Karpas-422 (cell line): ENCODE measurements around the gene SRMS. TPM values are rescaled to one million over a fixed set of nuclear protein-coding genes. Genes with fewer than 3 reads are reported as not detected.

ENCODE experiments used
- DNase-seq: peaks from one replicate; pipeline ENCODE4 v3.0.0-alpha.2; 2015
- H2AFZ ChIP-seq: fragments of 200-600 bp; sonication (generic); 2 replicates; pipeline ENCODE4 v1.6.1; 2014; ENCODE audit warnings: antibody characterized with exemption, low read length, mixed read lengths
- H3K27ac ChIP-seq: fragments of 200-600 bp; sonication (generic); 2 replicates; pipeline ENCODE4 v1.5.1; 2014; ENCODE audit warnings: mild to moderate bottlenecking, low read length, moderate library complexity
- H3K27me3 ChIP-seq: fragments of 200-600 bp; sonication (generic); 2 replicates; pipeline ENCODE4 v1.6.1; 2014; ENCODE audit warnings: low read length, mixed read lengths
- H3K36me3 ChIP-seq: fragments of 200-600 bp; sonication (generic); 2 replicates; pipeline ENCODE4 v1.6.1; 2014; ENCODE audit warnings: low read length, mixed read lengths; ENCODE audit not compliant: insufficient read depth
- H3K4me1 ChIP-seq: fragments of 200-600 bp; sonication (generic); 2 replicates; pipeline ENCODE4 v1.6.1; 2014; ENCODE audit warnings: mild to moderate bottlenecking, low read length, mixed read lengths
- H3K4me2 ChIP-seq: fragments of 200-600 bp; sonication (generic); 2 replicates; pipeline ENCODE4 v1.6.1; 2014; ENCODE audit warnings: low read length, low read depth, mild to moderate bottlenecking; ENCODE audit not compliant: poor library complexity, severe bottlenecking
- H3K4me3 ChIP-seq: fragments of 200-600 bp; sonication (generic); 2 replicates; pipeline ENCODE4 v1.5.1; 2014; ENCODE audit warnings: mild to moderate bottlenecking, antibody characterized with exemption, low read length, mixed read lengths
- H3K79me2 ChIP-seq: fragments of 200-600 bp; sonication (generic); 2 replicates; pipeline ENCODE4 v1.6.1; 2014; ENCODE audit warnings: mild to moderate bottlenecking, low read length, mixed read lengths
- H3K9ac ChIP-seq: fragments of 200-600 bp; sonication (generic); 2 replicates; pipeline ENCODE4 v1.6.0; 2014; ENCODE audit warnings: low read length
- H3K9me2 ChIP-seq: fragments of 200-600 bp; sonication (generic), shearing (Covaris generic); replicated peaks from 2 replicates; pipeline ENCODE4 v1.6.0; 2014; ENCODE audit warnings: mild to moderate bottlenecking, low read length, moderate library complexity; ENCODE audit not compliant: insufficient read depth
- H3K9me3 ChIP-seq: fragments of 300-700, 200-600 bp; sonication (generic); 2 replicates; pipeline ENCODE4 v1.6.1; 2014; ENCODE audit warnings: low read length, mixed read lengths
- H4K20me1 ChIP-seq: fragments of 200-600 bp; sonication (generic); 2 replicates; pipeline ENCODE4 v1.6.1; 2014; ENCODE audit warnings: mild to moderate bottlenecking, antibody characterized with exemption, low read length, low read depth; ENCODE audit not compliant: insufficient read depth
- total RNA-seq: library from RNA; depleted of rRNA; stranded (reverse); fragments of >200 nt; shearing (Covaris generic); gene quantifications from 2 replicates; pipeline ENCODE4 v1.2.3, GENCODE V29; 2014; ENCODE audit warnings: low replicate concordance; rRNA removed

Gene SRMS
- total RNA-seq, 1 experiment from 2014 or later = not detected

DNA sequence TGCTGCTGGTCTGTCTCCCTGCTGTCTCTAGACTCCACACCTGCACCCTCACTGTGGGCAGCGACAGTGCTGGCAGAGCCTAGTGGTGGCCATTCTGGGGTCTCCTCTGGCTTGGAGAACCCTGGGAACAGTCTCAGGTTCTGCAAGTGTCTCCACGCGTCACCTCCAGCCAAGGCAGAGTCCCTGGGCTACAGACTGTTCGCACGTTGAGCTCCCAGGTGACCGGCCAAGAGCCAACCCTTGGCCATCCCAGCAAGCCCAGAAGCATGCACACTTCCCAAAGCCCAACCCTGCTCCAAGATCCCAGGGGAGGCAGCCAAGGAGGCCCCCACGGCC lies 53.5 kb downstream of the SRMS start:
- DNase-seq = no peak
- H2AFZ ChIP-seq = no peak overlapping the region
- no peaks in the 10 kb centered on the region for H3K36me3 ChIP-seq
- no peak overlapping the region for H3K9ac ChIP-seq
- no peak overlapping the region for H3K4me3 ChIP-seq
- no peaks in the 10 kb centered on the region for H3K9me2 ChIP-seq
- H3K27ac ChIP-seq = no peak overlapping the region
- H3K4me2 ChIP-seq = no peak overlapping the region
- H3K9me3 ChIP-seq = no peaks in the 10 kb centered on the region
- no peaks in the 10 kb centered on the region for H3K27me3 ChIP-seq
- H3K79me2 ChIP-seq = no peaks in the 10 kb centered on the region
- H3K4me1 ChIP-seq = no peaks in the 10 kb centered on the region
- no peaks in the 10 kb centered on the region; the same call in 1 of the 2 replicates for H4K20me1 ChIP-seq

DNA sequence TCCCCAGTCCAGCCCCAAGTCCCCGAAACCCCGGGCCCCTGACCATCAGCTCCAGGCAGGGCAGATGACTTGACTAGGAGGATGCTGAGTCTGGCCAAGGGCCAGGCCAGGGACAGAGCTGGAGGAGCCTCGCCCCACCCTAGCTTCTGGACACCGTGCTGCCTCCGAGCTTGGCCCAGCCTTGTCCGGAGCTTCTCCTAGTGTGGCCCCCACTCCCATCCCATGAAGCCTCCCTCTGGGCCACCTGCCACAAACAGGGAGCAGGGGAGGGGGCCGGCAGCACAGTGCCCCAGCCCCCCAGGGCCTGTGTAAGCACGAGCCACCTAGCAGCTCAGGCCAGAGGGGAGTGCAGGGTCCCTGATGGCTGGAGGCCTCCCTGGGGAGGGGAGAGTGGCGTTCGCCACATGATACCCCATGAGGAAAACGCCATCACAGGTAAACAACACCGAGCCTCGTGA lies 54.0 kb downstream of the SRMS start:
- Histone ChIP-seq H2AFZ (no peak overlapping the region), H3K4me1 (no peaks in the 10 kb centered on the region), H3K36me3 (no peaks in the 10 kb centered on the region), H3K9me2 (no peaks in the 10 kb centered on the region), H3K9ac (no peak overlapping the region), H3K27me3 (no peaks in the 10 kb centered on the region), H4K20me1 (no peaks in the 10 kb centered on the region; the same call in 1 of the 2 replicates), H3K4me2 (no peak overlapping the region), H3K9me3 (no peaks in the 10 kb centered on the region), H3K27ac (no peak overlapping the region), H3K79me2 (no peaks in the 10 kb centered on the region), H3K4me3 (no peak overlapping the region)
- DNase-seq = no peak

DNA sequence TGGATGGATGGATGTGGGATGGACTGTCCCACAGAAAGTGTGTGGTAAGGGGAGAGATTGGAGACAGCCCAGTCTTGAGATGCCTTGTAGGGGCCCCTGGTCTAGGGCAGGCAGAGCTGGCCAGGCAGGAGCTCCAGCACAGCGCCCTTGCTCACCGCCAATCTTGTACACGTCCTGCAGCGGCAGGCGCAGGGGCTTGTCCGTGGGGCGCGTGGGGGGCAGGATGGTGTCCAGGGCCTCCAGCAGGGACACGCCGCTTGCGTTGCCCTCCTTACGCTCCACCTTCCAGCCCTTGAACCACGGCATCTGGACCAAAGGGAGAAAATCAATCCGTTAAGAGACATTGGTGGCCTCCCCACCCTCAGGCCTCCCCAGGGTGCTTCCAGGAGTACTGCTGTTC lies 54.6 kb downstream of the SRMS start:
- no peak overlapping the region for H3K9ac ChIP-seq
- DNase-seq = no peak
- H3K27ac ChIP-seq = no peak overlapping the region
- H3K36me3 ChIP-seq = no peaks in the 10 kb centered on the region
- H3K4me2 ChIP-seq = no peak overlapping the region
- no peaks in the 10 kb centered on the region; the same call in 1 of the 2 replicates for H4K20me1 ChIP-seq
- H3K9me3 ChIP-seq = no peaks in the 10 kb centered on the region
- H3K4me1 ChIP-seq = no peaks in the 10 kb centered on the region
- H3K9me2 ChIP-seq = no peaks in the 10 kb centered on the region
- no peak overlapping the region for H2AFZ ChIP-seq
- H3K4me3 ChIP-seq = no peak overlapping the region
- no peaks in the 10 kb centered on the region for H3K79me2 ChIP-seq
- no peaks in the 10 kb centered on the region for H3K27me3 ChIP-seq

DNA sequence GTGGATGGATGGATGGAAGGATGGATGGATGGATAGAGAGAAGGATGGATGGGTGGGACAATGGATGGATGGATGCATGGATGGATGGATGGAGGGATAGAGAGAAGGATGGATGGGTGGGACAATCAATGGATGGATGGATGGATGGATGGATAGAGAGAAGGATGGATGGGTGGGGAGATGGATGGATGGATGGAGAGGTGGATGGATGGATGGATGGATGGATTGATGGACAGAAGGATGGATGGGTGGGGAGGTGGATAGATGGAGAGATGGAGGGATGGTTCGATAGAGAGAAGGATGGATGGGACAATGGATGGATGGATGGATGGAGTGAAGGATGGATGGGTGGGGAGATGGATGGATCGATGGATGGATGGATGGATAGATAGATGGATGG lies 55.0 kb downstream of the SRMS start:
- H3K4me1 ChIP-seq = no peaks in the 10 kb centered on the region
- H3K36me3 ChIP-seq = no peaks in the 10 kb centered on the region
- H3K4me2 ChIP-seq = no peak overlapping the region
- H3K9me3 ChIP-seq = no peaks in the 10 kb centered on the region
- no peak overlapping the region for H3K4me3 ChIP-seq
- no peaks in the 10 kb centered on the region for H3K9me2 ChIP-seq
- no peak overlapping the region for H2AFZ ChIP-seq
- H3K27ac ChIP-seq = no peak overlapping the region
- no peak overlapping the region for H3K9ac ChIP-seq
- no peaks in the 10 kb centered on the region; the same call in 1 of the 2 replicates for H4K20me1 ChIP-seq
- no peak for DNase-seq
- no peaks in the 10 kb centered on the region for H3K79me2 ChIP-seq
- no peaks in the 10 kb centered on the region for H3K27me3 ChIP-seq

DNA sequence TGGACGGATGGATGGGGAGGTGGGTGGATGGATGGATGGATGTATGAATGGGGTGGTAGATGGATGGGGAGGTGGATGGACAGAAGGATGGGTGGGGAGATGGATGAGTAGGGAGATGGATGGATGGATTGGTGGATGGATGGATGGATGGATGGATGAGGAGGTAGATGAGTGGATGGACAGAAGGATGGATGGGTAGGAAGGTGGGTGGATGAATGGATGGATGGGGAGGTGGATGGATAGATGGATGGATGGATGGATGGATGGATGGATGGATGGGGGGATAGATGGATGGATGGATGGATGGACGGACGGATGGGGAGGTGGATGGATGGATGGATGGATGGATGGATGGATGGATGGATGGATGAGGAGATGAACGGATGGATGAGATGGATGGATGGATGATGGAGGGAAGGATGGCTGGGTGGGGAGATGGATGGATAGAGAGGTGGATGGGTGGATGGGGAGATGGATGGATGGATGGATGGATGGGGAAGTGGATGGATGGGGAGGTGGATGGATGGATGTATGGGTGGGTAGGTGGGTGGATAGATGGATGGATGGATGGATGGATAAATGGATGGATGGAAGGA lies 55.8 kb downstream of the SRMS start:
- Histone ChIP-seq H3K79me2 (no peaks in the 10 kb centered on the region), H3K9ac (no peak overlapping the region), H3K36me3 (no peaks in the 10 kb centered on the region), H3K27ac (no peak overlapping the region), H2AFZ (no peak overlapping the region), H3K9me3 (no peaks in the 10 kb centered on the region), H4K20me1 (no peaks in the 10 kb centered on the region; the same call in 1 of the 2 replicates), H3K4me2 (no peak overlapping the region), H3K9me2 (no peaks in the 10 kb centered on the region), H3K4me1 (no peaks in the 10 kb centered on the region), H3K27me3 (no peaks in the 10 kb centered on the region), H3K4me3 (no peak overlapping the region)
- no peak for DNase-seq

DNA sequence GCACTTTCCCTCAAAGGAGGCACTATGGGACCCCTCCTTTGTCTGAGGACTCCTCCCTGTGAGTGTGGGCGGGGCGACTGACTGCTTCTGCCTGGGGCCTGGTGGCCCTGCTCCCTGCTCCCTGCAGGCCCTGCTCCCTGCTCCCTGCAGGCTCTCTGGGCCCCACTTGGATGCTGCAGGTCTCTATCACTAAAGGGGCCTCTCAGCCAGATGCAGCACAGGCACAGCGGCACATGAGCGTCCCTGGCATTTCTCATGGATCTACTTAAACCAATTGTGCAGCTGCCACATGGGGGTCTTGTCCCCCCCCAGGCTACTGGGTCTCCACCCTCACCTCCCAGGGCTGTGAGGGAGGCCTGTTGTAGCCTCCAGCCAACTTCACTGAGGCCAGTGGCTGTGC lies 56.5 kb downstream of the SRMS start:
- no peak overlapping the region for H3K9ac ChIP-seq
- H2AFZ ChIP-seq = no peak overlapping the region
- no peaks in the 10 kb centered on the region for H3K9me3 ChIP-seq
- no peak overlapping the region for H3K27ac ChIP-seq
- no peaks in the 10 kb centered on the region for H3K4me1 ChIP-seq
- no peaks in the 10 kb centered on the region for H3K9me2 ChIP-seq
- no peak for DNase-seq
- H3K36me3 ChIP-seq = no peaks in the 10 kb centered on the region
- H3K4me2 ChIP-seq = no peak overlapping the region
- no peaks in the 10 kb centered on the region for H3K27me3 ChIP-seq
- no peak overlapping the region for H3K4me3 ChIP-seq
- no peaks in the 10 kb centered on the region; the same call in 1 of the 2 replicates for H4K20me1 ChIP-seq
- no peaks in the 10 kb centered on the region for H3K79me2 ChIP-seq

Other genes starting within 250 kb of the SRMS start
- gene CHRNA4, start 186.4 kb downstream of the SRMS start, total RNA-seq = not detected in 2 replicates
- gene KCNQ2, start 75.1 kb downstream of the SRMS start, total RNA-seq = not detected in 2 replicates
- 0.71 TPM in 1 of 2 replicates, not detected in the other for gene EEF1A2, start 48.7 kb downstream of the SRMS start, total RNA-seq
- gene PPDPF, start 27.0 kb downstream of the SRMS start, total RNA-seq = 16.2 and 51.0 TPM in 2 replicates
- gene PTK6, start 10.4 kb downstream of the SRMS start, total RNA-seq = 0.51 TPM in 1 of 2 replicates, not detected in the other
- 0.48 and 1.6 TPM in 2 replicates for gene FNDC11, start 6.4 kb upstream of the SRMS start, total RNA-seq
- gene HELZ2, start 26.5 kb upstream of the SRMS start, total RNA-seq = 15.4 and 15.8 TPM in 2 replicates
- gene GMEB2, start 79.4 kb upstream of the SRMS start, total RNA-seq = 8.4 and 13.7 TPM in 2 replicates
- 1.4 and 4.1 TPM in 2 replicates for gene STMN3, start 105.7 kb upstream of the SRMS start, total RNA-seq
- 6.4 and 8.3 TPM in 2 replicates for gene RTEL1, start 110.6 kb upstream of the SRMS start, total RNA-seq
- 2.5 and 4.6 TPM in 2 replicates for gene TNFRSF6B, start 148.9 kb upstream of the SRMS start, total RNA-seq
- gene ARFRP1, start 160.2 kb upstream of the SRMS start, total RNA-seq = 15.1 and 30.2 TPM in 2 replicates
- 12.2 and 33.6 TPM in 2 replicates for gene ZGPAT, start 160.3 kb upstream of the SRMS start, total RNA-seq
- 3.4 and 9.8 TPM in 2 replicates for gene LIME1, start 188.9 kb upstream of the SRMS start, total RNA-seq
- gene SLC2A4RG, start 192.0 kb upstream of the SRMS start, total RNA-seq = 18.6 and 37.9 TPM in 2 replicates